Measurements from ENCODE around the gene TTYH2.

The TTYH2 gene

DNA sequence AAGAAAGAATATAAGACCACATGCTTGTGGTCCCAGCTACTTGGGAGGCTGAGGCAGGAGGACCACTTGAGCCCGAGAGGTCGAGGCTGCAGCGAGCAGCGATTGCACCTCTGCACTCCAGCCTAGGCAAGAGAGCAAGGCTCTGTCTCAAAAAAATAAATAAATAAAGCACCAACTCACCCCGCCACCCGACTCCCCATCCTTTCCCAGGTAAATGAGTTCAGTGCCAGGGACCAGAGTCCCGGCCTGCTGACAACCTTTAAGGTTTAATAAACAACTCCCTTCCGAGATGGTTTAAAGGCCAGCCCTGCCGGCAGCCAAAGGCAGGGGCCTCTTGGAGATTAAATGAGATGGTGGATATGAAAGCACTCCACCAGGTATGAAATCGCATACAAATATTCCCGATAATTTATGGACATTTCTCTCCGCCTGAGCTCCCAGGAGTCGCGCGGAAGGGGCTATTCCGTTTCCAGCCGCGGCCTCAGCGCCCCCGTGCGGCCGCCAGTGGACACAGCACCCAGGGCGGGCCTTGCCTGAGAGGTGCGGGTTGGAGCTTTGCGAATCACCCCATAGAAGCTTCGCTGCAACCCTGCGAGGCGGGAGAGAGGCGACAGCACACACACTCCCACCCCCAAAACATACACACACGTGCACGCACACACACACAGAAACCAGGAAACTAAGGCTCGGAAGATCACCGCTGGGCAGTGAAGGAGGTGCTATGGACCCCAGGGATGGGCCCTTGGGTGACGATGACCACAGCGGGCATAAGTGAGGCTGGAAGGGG is 13.9 kb upstream of the TTYH2 start:
- TF ChIP-seq, protein P1, sequence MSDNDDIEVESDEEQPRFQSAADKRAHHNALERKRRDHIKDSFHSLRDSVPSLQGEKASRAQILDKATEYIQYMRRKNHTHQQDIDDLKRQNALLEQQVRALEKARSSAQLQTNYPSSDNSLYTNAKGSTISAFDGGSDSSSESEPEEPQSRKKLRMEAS (IDR thresholded peaks at IDR 0.05; ENCODE audit: low read depth, low read length), result no peak
- TF ChIP-seq, protein P2, sequence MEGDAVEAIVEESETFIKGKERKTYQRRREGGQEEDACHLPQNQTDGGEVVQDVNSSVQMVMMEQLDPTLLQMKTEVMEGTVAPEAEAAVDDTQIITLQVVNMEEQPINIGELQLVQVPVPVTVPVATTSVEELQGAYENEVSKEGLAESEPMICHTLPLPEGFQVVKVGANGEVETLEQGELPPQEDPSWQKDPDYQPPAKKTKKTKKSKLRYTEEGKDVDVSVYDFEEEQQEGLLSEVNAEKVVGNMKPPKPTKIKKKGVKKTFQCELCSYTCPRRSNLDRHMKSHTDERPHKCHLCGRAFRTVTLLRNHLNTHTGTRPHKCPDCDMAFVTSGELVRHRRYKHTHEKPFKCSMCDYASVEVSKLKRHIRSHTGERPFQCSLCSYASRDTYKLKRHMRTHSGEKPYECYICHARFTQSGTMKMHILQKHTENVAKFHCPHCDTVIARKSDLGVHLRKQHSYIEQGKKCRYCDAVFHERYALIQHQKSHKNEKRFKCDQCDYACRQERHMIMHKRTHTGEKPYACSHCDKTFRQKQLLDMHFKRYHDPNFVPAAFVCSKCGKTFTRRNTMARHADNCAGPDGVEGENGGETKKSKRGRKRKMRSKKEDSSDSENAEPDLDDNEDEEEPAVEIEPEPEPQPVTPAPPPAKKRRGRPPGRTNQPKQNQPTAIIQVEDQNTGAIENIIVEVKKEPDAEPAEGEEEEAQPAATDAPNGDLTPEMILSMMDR (IDR thresholded peaks at IDR 0.05; ENCODE audit: low read depth, low read length), result peak; percentile 92
- H3K4me3 ChIP-seq (ENCODE audit: low read depth, low read length), result no peak overlapping the region
- DNase-seq (ENCODE audit: low read depth), result peak; percentile 61

DNA sequence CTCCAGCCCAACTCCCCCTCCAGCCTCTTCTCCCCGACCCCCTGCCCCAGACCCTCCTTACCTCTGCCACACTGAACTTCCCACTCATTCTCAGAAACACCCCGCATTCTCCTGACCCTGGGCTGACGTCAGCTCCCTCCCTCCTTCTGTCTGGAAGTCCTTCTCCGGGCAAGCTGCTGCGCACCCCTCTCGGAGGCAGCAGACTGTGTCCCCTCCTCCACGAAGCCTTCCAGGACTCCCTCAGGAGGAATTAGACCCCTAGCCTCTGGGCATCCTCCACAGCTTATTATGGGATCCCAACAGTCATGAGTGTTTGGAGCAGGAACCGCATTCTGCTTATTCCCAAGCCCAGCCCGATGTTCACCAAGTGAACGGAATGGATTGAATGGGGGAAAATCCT is 13.3 kb upstream of the TTYH2 start:
- DNase-seq (ENCODE audit: low read depth), result no peak
- no peak overlapping the region for H3K4me3 ChIP-seq (ENCODE audit: low read depth, low read length)
- TF ChIP-seq, protein P2 (IDR thresholded peaks at IDR 0.05; ENCODE audit: low read depth, low read length), result no peak
- TF ChIP-seq POLR2A (IDR thresholded peaks at IDR 0.05; ENCODE audit: extremely low read depth, insufficient read length), result no peak
- TF ChIP-seq MYC (IDR thresholded peaks at IDR 0.05; ENCODE audit: low read depth, low read length), result no peak
- TF ChIP-seq, protein P1 (IDR thresholded peaks at IDR 0.05; ENCODE audit: low read depth, low read length), result no peak

DNA sequence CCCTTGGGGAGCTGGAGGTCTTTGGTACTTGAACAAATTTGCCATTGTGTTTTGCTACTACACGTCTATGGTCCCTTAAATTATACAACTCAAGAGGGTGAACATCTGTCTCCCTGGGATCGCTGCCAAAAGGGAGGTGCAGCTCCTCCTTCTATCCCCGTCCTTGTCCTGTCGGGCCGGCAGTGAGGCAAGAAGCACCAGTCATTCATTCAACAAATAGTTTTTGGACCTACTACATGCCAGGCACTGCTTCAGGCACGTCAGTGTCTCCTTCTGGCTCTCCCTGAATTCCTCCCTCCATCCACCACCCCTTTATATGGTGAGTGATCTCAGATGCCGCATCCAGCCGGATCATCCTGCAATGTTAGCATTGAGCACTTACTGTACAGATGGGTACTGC is 12.1 kb upstream of the TTYH2 start:
- no peak for DNase-seq (ENCODE audit: low read depth)
- no peak overlapping the region for H3K4me3 ChIP-seq (ENCODE audit: low read depth, low read length)
- TF ChIP-seq, protein P2 (IDR thresholded peaks at IDR 0.05; ENCODE audit: low read depth, low read length), result no peak
- TF ChIP-seq MYC (IDR thresholded peaks at IDR 0.05; ENCODE audit: low read depth, low read length) (no peak), POLR2A (IDR thresholded peaks at IDR 0.05; ENCODE audit: extremely low read depth, insufficient read length) (no peak)
- TF ChIP-seq, protein P1 (IDR thresholded peaks at IDR 0.05; ENCODE audit: low read depth, low read length), result no peak

DNA sequence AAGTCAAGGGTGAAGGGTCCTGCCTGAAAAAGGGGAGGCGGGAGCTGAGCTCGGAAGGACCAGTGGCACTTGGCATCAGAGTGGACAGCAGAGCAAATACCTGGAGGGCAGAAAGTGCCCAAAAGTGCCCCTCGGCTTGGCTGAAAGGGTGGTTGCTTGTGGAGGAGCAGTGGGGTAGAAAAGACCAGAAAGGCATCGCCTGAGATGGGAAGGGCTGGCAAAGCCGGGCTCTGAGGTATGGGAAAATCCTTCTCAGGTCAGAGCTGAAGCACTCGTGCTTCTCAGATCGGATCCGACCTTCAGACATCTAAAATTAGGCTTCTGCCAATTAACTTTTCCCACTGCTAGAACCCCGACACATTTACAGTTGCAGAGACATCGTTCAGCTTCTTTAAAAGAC is 11.4 kb upstream of the TTYH2 start:
- TF ChIP-seq, protein P2 (IDR thresholded peaks at IDR 0.05; ENCODE audit: low read depth, low read length), result no peak
- no peak for TF ChIP-seq MYC (IDR thresholded peaks at IDR 0.05; ENCODE audit: low read depth, low read length)
- no peak for TF ChIP-seq POLR2A (IDR thresholded peaks at IDR 0.05; ENCODE audit: extremely low read depth, insufficient read length)
- TF ChIP-seq, protein P1 (IDR thresholded peaks at IDR 0.05; ENCODE audit: low read depth, low read length), result no peak
- no peak overlapping the region for H3K4me3 ChIP-seq (ENCODE audit: low read depth, low read length)
- no peak for DNase-seq (ENCODE audit: low read depth)

DNA sequence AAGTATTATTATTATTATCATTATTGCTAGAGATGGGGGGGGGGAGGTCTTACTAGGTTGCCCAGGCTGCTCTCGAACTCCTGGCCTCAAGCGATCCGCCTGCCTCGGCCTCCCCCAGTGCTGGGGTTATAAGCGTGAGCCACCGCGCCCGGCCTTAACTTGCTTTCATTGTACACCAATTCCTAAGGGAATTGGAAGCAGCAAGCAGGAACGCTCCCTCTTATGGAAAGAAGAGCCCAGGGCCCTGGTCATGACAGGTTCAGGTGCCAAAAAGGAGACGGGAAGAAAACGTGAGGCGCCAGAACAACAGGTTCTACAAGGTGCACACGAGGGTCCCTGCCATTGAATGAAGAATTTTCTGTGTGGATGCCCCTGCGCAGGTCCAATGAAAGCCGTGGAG is 10.4 kb upstream of the TTYH2 start:
- H3K4me3 ChIP-seq (ENCODE audit: low read depth, low read length), result no peak overlapping the region
- TF ChIP-seq, protein P2 (IDR thresholded peaks at IDR 0.05; ENCODE audit: low read depth, low read length), result no peak
- TF ChIP-seq, protein P1 (IDR thresholded peaks at IDR 0.05; ENCODE audit: low read depth, low read length), result no peak
- TF ChIP-seq POLR2A (IDR thresholded peaks at IDR 0.05; ENCODE audit: extremely low read depth, insufficient read length) (no peak), MYC (IDR thresholded peaks at IDR 0.05; ENCODE audit: low read depth, low read length) (no peak)
- DNase-seq (ENCODE audit: low read depth), result no peak

Data from NB4 (cell line).